Lower leg skin (tissue), 4 donors: ENCODE data around the gene TAS2R4. TPM values are rescaled to one million over a fixed set of nuclear protein-coding genes. Genes with fewer than 3 reads are reported as not detected.
A peak's percentile ranks its signal among the peaks of the same experiment; 100 is the strongest.
"Not testable (repeated sequence)": the region's sequence is repeated elsewhere in the genome, so short reads cannot be mapped to it uniquely, and the experiment has no call there.

Experiments used
- DNase-seq, 2 donors: peaks; one replicate each; pipeline ENCODE4 v3.0.0-alpha.2; 2019; ENCODE audit warnings: low spot score in 2 of 2
- H3K4me3 ChIP-seq: fragments of 200-600 bp; sonication (generic); 2 replicates; pipeline ENCODE4 v1.5.1; 2017; ENCODE audit warnings: mild to moderate bottlenecking, low read depth; ENCODE audit not compliant: poor library complexity, severe bottlenecking
- CTCF ChIP-seq, 3 donors: fragments of 450-650 bp; IDR thresholded peaks; one replicate each; pipeline ENCODE4 v1.5.1; 2016; ENCODE audit warnings: antibody characterized with exemption in 3 of 3, mild to moderate bottlenecking in 3 of 3, moderate library complexity in 2 of 3
- POLR2A ChIP-seq, 2 donors: fragments of 450-650 bp; IDR thresholded peaks; one replicate each; pipeline ENCODE4 v1.6.1; 2016 to 2017; ENCODE audit warnings: antibody characterized with exemption in 2 of 2, mild to moderate bottlenecking in 1 of 2, moderate library complexity in 1 of 2
- WGBS, 2 donors: methylation state at CpG; one replicate each; pipeline ENCODE4 v1.1.5; 2018; 5-methylcytosine and 5-hydroxymethylcytosine counted together
- intact Hi-C: fragments of 100-400 bp; cut with DNase I; formaldehyde crosslinking; loops from one replicate; pipeline ENCODE4 v1.15.0; 2023; ENCODE audit warnings: low total_unique reads
- total RNA-seq, 4 donors: library from RNA; depleted of rRNA; stranded (reverse); fragments of >200 nt; gene quantifications; one replicate each; pipeline ENCODE4 v1.1.0, GENCODE V29; 2016

The TAS2R4 gene
- total RNA-seq, 4 donors from 2014 or later, result 0.30 to 1.6 (median 1.1) TPM

- peak overlapping the region; percentile 77 for H3K4me3 ChIP-seq
- intact Hi-C loops, result no loop called here
- DNase-seq, result no peak
- 0 to 2% methylated on average over 6 of the region's 6 CpGs for WGBS, 2 donors
- TF ChIP-seq CTCF (IDR thresholded peaks at IDR 0.05) (no peak), POLR2A (IDR thresholded peaks at IDR 0.05) (no peak)
These were observed 37.9 kb upstream of the TAS2R4 start for GRCh38 chr7:141738592-141739013.

GRCh38 chr7:141739250-141739649, 37.2 kb upstream of the TAS2R4 start:
- no peak overlapping the region for H3K4me3 ChIP-seq
- WGBS, 2 donors, result 62 to 71% methylated on average over 3 of the region's 3 CpGs
- TF ChIP-seq CTCF (IDR thresholded peaks at IDR 0.05) (no peak), POLR2A (IDR thresholded peaks at IDR 0.05) (no peak)
- intact Hi-C loops, result no loop called here
- DNase-seq, result no peak

- TF ChIP-seq POLR2A (IDR thresholded peaks at IDR 0.05), result no peak
- no peak for TF ChIP-seq CTCF (IDR thresholded peaks at IDR 0.05)
- 96 to 100% methylated on average over 1 of the region's 1 CpG for WGBS, 2 donors
- no peak overlapping the region for H3K4me3 ChIP-seq
- intact Hi-C loops, result no loop called here
- DNase-seq, result no peak
These were observed 34.2 kb upstream of the TAS2R4 start for GRCh38 chr7:141742229-141742628.

- intact Hi-C loops, result no loop called here
- TF ChIP-seq CTCF (IDR thresholded peaks at IDR 0.05), result no peak
- no peak for TF ChIP-seq POLR2A (IDR thresholded peaks at IDR 0.05)
- WGBS, 2 donors, result 69 to 71% methylated on average over 2 of the region's 2 CpGs
- no peak overlapping the region for H3K4me3 ChIP-seq
- no peak for DNase-seq
These were observed 32.3 kb upstream of the TAS2R4 start for GRCh38 chr7:141744131-141744530.

GRCh38 chr7:141748396-141748795, 28.1 kb upstream of the TAS2R4 start:
- DNase-seq, result no peak
- whole genome bisulfite sequencing, 2 donors, result 97 to 99% methylated on average over 2 of the region's 2 CpGs
- intact Hi-C loops, result no loop called here
- TF ChIP-seq POLR2A (IDR thresholded peaks at IDR 0.05), result no peak
- TF ChIP-seq CTCF (IDR thresholded peaks at IDR 0.05), result no peak
- H3K4me3 ChIP-seq, result no peak overlapping the region

- intact Hi-C loops, result not testable (repeated sequence)
These were observed 24.6 kb upstream of the TAS2R4 start for GRCh38 chr7:141751904-141752303.

More at GRCh38 chr7:141751904-141752303, 24.6 kb upstream of the TAS2R4 start:
- DNase-seq, H3K4me3 ChIP-seq: not testable (repeated sequence)
- WGBS, 2 donors, result 98 to 99% methylated on average over 10 of the region's 10 CpGs
